ENCODE measurements around the gene HTT. TPM values are rescaled to one million over a fixed set of nuclear protein-coding genes. Genes with fewer than 3 reads are reported as not detected.
"Not testable (repeated sequence)": the region's sequence is repeated elsewhere in the genome, so short reads cannot be mapped to it uniquely, and the experiment has no call there.

HTT gene
- total RNA-seq, 1 experiment from 2014 or later, result 17.0 TPM

GRCh38 chr4:3046162-3046561 lies 28.3 kb upstream of the HTT start:
- no peak for DNase-seq (ENCODE audit: low spot score)

GRCh38 chr4:3046623-3047022 lies 27.9 kb upstream of the HTT start:
- DNase-seq (ENCODE audit: low spot score), result no peak

DNA sequence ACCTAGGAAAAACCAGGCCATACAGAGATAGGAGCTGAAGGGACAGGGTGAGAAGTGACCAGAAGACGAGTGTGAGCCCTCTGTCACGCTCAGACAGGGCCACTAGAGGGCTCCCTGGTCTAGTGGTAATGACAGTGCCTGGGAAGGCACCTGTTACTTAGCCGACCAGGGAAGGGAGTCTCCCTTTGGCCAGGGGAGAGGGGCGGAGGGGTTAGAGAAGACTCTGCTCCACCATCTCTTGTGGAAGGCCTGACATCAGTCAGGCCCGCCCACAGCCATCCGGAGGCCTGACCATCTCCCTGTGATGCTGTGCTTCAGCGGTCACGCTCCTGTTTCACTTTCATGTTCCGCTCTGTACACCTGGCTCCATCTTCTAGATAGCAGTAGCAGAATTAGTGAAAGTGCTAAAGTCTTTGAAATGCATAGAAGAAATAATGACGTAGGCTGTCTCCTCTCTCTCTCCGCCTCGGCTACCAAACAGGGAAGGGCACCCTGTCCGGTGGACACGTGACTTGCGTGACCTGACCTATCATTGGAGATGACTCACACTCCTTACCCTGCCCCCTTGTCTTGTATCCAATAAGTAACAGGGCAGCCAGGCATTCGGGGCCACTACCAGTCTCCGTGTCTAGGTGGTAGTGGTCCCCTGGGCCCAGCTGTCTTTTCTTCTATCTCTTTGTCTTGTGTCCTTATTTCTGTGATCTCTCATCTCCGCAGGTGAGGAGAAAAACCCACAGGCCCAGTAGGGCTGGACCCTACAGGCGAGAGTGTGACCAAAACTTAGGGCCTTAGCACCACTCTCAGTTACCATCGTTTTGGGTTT lies 26.8 kb upstream of the HTT start:
- DNase-seq (ENCODE audit: low spot score), result peak; percentile 64

- not testable (repeated sequence) for DNase-seq (ENCODE audit: low spot score)
Measured at GRCh38 chr4:3051141-3051897, 23.2 kb upstream of the HTT start.

DNA sequence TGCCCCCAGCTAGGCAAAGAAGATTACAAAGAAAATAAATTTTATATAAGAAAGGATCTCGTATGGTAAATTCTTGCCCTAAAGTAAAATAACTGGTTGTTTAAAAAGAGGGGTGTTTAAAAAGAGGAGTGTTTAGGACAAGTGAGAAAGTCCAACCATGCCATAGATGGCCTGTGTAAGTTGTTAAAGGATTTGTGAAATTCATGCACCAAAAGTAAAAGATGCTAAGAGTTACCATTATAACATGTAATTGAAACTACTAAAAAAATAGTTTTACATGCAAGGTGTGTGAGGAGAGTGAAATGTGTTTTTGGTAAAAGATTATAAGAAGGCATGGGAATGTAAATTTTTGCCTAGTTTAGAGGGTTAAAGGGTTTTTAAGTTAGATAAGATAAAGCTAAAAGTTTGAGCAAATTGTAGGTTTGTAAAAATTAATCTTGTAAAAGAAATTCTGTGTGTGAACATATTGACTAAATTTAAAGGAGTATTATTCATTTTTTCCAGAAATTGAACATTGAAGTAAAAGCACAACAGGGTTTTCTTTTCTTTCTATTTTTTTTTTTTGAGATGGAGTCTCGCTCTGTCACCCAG lies 20.2 kb upstream of the HTT start:
- DNase-seq (ENCODE audit: low spot score), result no peak

GRCh38 chr4:3059943-3060342 lies 14.5 kb upstream of the HTT start:
- no peak for DNase-seq (ENCODE audit: low spot score)

DNA sequence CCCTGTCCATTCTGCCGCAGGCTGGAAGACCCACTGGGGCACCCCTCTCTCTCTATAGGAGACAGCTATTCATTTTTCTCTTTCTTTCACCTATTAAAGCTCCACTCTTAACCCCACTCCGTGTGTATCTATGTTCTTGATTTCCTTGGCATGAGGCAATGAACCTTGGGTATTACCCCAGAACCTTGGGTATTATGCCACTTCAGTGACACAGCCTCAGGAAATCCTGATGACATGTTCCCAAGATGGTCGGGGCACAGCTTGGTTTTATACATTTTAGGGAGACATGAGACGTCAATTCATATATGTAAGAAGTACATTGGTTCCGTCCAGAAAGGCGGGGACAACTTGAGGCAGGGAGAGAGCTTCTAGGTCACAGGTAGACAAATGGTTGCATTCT lies 13.5 kb upstream of the HTT start:
- DNase-seq (ENCODE audit: low spot score), result no peak

DNA sequence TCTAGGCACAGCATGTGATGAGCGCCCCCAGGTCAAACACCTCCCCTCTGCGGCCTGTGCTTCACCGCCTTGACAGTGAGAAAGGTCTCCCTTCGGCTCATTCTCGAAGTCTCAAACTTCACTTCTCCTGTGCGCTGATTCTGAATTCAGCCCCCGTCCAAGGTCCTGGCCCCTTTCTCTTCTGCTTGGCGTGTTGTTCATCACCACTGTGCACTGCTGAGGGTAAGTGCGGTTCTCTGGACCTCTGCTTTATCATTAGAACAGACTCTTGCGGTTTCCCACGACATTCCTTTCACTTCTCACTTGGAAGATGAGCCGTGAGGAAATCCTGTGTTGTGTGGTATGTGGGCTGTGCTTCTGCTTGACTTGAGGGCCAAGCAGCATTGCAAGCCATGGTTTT lies 12.0 kb upstream of the HTT start:
- peak; percentile 43 for DNase-seq (ENCODE audit: low spot score)

- DNase-seq (ENCODE audit: low spot score), result no peak
Measured at GRCh38 chr4:3065551-3065950, 8.9 kb upstream of the HTT start.

DNA sequence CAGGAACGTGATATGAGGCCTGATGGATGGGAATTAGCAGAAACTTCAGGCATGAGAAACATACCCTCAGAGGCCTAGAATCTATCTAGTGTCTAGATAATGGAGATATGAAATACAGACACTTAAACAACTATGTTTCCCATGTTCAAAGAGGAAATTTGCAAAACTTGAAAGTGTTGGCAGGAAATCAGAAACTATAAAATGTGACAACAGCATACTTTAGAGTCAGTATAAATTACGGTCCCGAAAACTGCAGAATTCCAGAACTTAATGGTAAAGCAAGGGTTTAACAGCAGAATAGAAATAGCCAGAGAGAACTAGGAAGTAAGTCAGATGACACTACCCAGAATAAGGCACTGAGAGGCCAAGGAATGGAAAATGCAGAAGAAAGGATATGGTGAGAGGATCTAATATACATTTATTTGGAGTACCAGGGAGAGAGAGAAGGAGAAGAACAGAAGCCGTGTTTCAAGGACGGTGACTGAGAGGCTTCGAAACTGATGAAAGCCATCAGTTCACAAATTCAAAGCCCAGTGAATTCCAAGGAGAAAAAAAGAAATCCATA lies 7.6 kb upstream of the HTT start:
- no peak for DNase-seq (ENCODE audit: low spot score)

DNA sequence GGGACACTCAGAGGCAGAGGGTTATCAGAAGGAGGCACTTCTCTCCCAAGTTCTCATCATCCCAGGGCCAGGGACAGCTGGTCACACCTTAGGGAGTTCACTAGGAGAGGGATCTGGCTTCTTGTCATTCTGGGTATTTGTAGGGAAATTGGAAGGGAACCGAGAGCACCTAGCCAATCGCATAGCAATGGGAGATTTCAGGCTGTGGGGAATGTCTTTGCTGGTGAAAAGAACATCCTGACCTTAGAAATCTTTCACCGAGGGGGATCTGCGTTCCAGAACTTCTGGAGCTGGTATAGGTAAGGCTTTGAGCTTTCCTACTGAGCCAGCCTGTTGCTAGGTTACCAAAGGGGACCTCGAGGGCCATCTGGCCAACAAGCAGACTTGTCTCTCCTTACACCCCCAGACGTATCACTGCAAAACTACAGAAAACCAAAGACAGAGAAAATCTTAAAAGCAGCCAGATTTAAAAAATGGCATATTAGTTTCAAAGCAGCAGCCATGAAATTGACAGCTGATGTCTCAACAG lies 6.9 kb upstream of the HTT start:
- DNase-seq (ENCODE audit: low spot score), result no peak

GRCh38 chr4:3069661-3070199 lies 4.8 kb upstream of the HTT start:
- no peak for DNase-seq (ENCODE audit: low spot score)

- peak; percentile 48 for DNase-seq (ENCODE audit: low spot score)
Measured at GRCh38 chr4:3070709-3071500, 3.6 kb upstream of the HTT start.

DNA sequence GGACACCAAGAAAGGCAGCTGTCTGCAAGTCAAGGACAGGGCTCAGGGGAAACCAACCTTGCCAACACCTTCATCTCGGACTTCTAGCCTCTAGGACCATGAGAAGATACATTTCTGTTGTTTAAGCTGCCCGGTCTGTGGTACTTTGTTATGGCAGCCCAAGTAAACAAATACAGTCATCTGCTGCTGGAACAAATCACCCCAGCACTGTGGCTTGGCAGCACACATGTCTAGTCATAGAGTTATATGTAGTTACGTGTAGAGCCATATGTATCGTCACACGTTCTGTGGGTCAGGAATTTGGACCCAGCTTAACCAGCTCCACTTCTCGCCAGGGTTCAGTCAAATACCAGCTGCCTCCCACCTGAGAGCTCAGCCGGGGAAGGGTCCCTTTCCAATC lies 2.7 kb upstream of the HTT start:
- no peak for DNase-seq (ENCODE audit: low spot score)

- DNase-seq (ENCODE audit: low spot score), result no peak
Measured at GRCh38 chr4:3073158-3074077, 1.1 kb upstream of the HTT start.

DNA sequence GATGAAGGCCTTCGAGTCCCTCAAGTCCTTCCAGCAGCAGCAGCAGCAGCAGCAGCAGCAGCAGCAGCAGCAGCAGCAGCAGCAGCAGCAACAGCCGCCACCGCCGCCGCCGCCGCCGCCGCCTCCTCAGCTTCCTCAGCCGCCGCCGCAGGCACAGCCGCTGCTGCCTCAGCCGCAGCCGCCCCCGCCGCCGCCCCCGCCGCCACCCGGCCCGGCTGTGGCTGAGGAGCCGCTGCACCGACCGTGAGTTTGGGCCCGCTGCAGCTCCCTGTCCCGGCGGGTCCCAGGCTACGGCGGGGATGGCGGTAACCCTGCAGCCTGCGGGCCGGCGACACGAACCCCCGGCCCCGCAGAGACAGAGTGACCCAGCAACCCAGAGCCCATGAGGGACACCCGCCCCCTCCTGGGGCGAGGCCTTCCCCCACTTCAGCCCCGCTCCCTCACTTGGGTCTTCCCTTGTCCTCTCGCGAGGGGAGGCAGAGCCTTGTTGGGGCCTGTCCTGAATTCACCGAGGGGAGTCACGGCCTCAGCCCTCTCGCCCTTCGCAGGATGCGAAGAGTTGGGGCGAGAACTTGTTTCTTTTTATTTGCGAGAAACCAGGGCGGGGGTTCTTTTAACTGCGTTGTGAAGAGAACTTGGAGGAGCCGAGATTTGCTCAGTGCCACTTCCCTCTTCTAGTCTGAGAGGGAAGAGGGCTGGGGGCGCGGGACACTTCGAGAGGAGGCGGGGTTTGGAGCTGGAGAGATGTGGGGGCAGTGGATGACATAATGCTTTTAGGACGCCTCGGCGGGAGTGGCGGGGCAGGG lies 568 bp downstream of the HTT start:
- DNase-seq (ENCODE audit: low spot score), result peak; percentile 56

- no peak for DNase-seq (ENCODE audit: low spot score)
Measured at GRCh38 chr4:3075652-3075981, 1.1 kb downstream of the HTT start.

GRCh38 chr4:3077796-3078195 lies 3.3 kb downstream of the HTT start:
- DNase-seq (ENCODE audit: low spot score), result no peak

- DNase-seq (ENCODE audit: low spot score), result no peak
Measured at GRCh38 chr4:3079694-3080123, 5.2 kb downstream of the HTT start.
